Stimulated activated CD8-positive, alpha-beta memory T cell treated with anti-CD3 and anti-CD28 coated beads, Interleukin-12 subunit alpha, Interleukin-12 subunit beta, amount 100 ng/mL, for 24 hours (primary cell): ENCODE measurements around the gene GGT6.

Experiments used
- DNase-seq: peaks from one replicate; pipeline ENCODE4 v3.0.0-alpha.2; 2020; ENCODE audit errors: extremely low read depth

GGT6 gene

GRCh38 chr17:4520060-4520893, 40.1 kb downstream of the GGT6 start:
- no peak for DNase-seq

GRCh38 chr17:4519361-4519788, 41.0 kb downstream of the GGT6 start:
- DNase-seq, result no peak

- no peak for DNase-seq
Observed at GRCh38 chr17:4518901-4519300, 41.5 kb downstream of the GGT6 start.

GRCh38 chr17:4516735-4517134, 43.6 kb downstream of the GGT6 start:
- no peak for DNase-seq

- no peak for DNase-seq
Observed at GRCh38 chr17:4515501-4515900, 44.9 kb downstream of the GGT6 start.

- DNase-seq, result no peak
Observed at GRCh38 chr17:4514779-4515178, 45.6 kb downstream of the GGT6 start.

GRCh38 chr17:4514206-4514605, 46.2 kb downstream of the GGT6 start:
- no peak for DNase-seq

- DNase-seq, result no peak
Observed at GRCh38 chr17:4513113-4514032, 47.0 kb downstream of the GGT6 start.

- no peak for DNase-seq
Observed at GRCh38 chr17:4512156-4513112, 47.9 kb downstream of the GGT6 start.

- DNase-seq, result no peak
Observed at GRCh38 chr17:4511199-4511932, 49.0 kb downstream of the GGT6 start.

GRCh38 chr17:4510618-4510941, 49.8 kb downstream of the GGT6 start:
- no peak for DNase-seq

- no peak for DNase-seq
Observed at GRCh38 chr17:4509923-4510617, 50.3 kb downstream of the GGT6 start.

- no peak for DNase-seq
Observed at GRCh38 chr17:4509401-4509800, 51.0 kb downstream of the GGT6 start.

- DNase-seq, result no peak
Observed at GRCh38 chr17:4508207-4508606, 52.2 kb downstream of the GGT6 start.

GRCh38 chr17:4507361-4508111, 52.8 kb downstream of the GGT6 start:
- no peak for DNase-seq
